ENCODE results near the gene SERPINA12.

DNA sequence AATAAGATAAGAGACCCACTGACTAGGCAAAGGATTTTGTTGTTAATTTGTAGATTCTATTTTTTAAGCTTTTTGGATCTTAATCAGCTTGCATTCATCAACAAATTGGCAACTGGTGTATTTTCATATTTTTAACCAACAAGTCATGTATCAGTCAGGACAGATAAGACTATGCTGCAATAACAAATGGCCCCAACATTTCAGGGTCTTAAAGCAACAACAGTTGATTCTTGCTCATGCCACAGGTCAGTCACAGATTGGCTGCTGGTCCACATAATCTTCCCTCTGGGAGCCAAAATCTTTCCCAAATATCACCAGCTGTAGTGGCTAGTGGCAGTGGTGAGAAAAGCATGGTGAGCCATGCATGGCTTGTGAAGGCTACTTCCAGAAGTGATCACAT, 21.9 kb upstream of the SERPINA12 start:
- TF ChIP-seq TAF1 (IDR thresholded peaks at IDR 0.05; ENCODE audit: low read depth, low read length) (no peak), POLR2AphosphoS5 (IDR thresholded peaks at IDR 0.05; ENCODE audit: low read depth, low read length) (no peak)

All from GM12891 (cell line).